ENCODE measurements around the gene FIBIN.

Gene FIBIN

DNA sequence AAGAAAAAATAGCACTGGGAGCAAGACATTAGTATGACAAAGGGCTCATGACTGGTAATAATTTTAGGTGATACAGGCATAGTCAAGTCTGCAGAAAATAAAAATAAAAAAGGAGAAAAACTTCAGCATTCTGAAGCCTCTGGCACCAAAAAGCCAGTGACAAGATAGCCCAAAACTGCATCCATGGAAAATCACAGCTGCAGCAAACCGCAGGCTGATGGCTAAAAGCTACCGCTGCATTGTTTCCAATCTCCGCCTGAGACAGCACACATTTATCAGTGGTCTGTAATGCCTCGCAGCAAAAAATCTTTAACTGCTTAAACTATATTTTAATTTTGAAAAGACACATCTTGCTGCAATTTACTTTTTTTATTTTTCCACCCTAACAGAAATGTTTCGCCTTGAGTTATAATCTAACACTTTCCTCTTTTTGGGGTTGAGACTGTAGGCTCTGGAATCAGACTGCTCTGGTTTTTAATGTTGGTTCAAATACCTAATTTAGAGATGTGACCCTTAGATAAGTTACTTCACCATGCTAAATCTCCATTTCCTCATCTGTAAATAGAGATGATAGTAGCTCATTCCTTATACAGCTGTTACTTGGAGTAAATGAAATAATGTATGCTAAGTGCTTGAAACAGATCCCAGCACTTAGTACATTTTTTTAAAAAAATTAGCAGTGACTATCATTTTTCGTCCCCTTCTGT lies 42.0 kb upstream of the FIBIN start:
- Histone ChIP-seq H3K27ac (ENCODE audit: extremely low read depth, low read depth, low read length) (no peak overlapping the region), H3K9me3 (ENCODE audit: control insufficient read depth, insufficient read depth, low read depth, low read length) (no peaks in the 10 kb centered on the region), H3K4me3 (ENCODE audit: low read depth, low read length) (no peak overlapping the region), H3K4me1 (ENCODE audit: control insufficient read depth, insufficient read depth, low read length) (no peaks in the 10 kb centered on the region; the same call in 1 of the 2 replicates), H3K36me3 (ENCODE audit: control insufficient read depth in 2 of 2, insufficient read depth in 1 of 2, low read length in 2 of 2) (no peaks in the 10 kb centered on the region)
- TF ChIP-seq ZNF785 (tag by site-specific recombination; IDR thresholded peaks at IDR 0.05) (no peak), REPIN1 (tag by site-specific recombination; IDR thresholded peaks at IDR 0.05; ENCODE audit: low read depth) (no peak), ZNF416 (tag by site-specific recombination; IDR thresholded peaks at IDR 0.05) (no peak), MZF1 (tag by site-specific recombination; IDR thresholded peaks at IDR 0.05; ENCODE audit: borderline replicate concordance) (no peak), ZNF76 (tag by site-specific recombination; IDR thresholded peaks at IDR 0.05; ENCODE audit: borderline replicate concordance, low read depth) (no peak), TCF7L2 (IDR thresholded peaks at IDR 0.05; ENCODE audit: borderline replicate concordance, low read depth, low read length) (no peak), BCL11B (tag by site-specific recombination; IDR thresholded peaks at IDR 0.05; ENCODE audit: low read depth) (no peak), SETDB1 (IDR thresholded peaks at IDR 0.05; ENCODE audit: insufficient read length, low read length) (no peak), MYNN (tag by site-specific recombination; IDR thresholded peaks at IDR 0.05; ENCODE audit: borderline replicate concordance) (no peak)
- TF ChIP-seq, protein P1, sequence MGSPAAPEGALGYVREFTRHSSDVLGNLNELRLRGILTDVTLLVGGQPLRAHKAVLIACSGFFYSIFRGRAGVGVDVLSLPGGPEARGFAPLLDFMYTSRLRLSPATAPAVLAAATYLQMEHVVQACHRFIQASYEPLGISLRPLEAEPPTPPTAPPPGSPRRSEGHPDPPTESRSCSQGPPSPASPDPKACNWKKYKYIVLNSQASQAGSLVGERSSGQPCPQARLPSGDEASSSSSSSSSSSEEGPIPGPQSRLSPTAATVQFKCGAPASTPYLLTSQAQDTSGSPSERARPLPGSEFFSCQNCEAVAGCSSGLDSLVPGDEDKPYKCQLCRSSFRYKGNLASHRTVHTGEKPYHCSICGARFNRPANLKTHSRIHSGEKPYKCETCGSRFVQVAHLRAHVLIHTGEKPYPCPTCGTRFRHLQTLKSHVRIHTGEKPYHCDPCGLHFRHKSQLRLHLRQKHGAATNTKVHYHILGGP (tag by site-specific recombination; IDR thresholded peaks at IDR 0.05): no peak
- TF ChIP-seq, protein P2, sequence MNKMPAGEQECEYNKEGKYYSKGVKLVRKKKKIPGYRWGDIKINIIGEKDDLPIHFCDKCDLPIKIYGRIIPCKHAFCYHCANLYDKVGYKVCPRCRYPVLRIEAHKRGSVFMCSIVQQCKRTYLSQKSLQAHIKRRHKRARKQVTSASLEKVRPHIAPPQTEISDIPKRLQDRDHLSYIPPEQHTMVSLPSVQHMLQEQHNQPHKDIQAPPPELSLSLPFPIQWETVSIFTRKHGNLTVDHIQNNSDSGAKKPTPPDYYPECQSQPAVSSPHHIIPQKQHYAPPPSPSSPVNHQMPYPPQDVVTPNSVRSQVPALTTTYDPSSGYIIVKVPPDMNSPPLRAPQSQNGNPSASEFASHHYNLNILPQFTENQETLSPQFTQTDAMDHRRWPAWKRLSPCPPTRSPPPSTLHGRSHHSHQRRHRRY (tag by site-specific recombination; IDR thresholded peaks at IDR 0.05): no peak
- TF ChIP-seq, protein P3, sequence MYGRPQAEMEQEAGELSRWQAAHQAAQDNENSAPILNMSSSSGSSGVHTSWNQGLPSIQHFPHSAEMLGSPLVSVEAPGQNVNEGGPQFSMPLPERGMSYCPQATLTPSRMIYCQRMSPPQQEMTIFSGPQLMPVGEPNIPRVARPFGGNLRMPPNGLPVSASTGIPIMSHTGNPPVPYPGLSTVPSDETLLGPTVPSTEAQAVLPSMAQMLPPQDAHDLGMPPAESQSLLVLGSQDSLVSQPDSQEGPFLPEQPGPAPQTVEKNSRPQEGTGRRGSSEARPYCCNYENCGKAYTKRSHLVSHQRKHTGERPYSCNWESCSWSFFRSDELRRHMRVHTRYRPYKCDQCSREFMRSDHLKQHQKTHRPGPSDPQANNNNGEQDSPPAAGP (tag by site-specific recombination; IDR thresholded peaks at IDR 0.05): no peak
- POLR2A ChIA-PET: no interaction called here
- CTCF ChIA-PET: no interaction called here

DNA sequence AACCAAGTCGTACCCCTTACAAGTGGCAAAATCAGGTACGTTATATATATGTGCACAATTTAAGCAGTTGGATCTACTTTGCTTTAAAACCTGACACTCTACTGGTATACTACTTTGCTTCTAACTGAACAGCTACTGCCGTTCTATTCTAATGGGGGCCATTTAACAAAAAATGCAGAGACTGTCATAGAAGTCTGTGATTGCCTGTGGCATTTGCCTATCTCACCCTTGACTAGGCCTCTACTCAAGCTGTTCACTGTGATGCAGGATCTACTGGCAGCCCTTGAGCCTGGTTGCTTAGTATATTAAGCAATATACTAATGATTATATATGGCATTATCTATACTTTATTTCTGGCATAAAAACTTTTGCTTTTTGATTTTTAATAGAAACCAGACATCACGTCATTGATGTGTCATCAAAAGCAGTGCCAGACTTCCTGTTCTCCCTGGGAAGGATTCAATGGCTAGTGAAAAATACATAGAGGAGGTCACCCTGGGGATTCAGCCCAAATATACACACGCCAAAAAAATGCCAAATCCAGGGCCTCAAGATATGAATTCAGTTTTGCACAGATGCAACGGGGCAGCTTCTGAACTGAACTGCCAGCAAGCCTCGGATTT lies 40.0 kb upstream of the FIBIN start:
- H3K36me3 ChIP-seq (ENCODE audit: control insufficient read depth in 2 of 2, insufficient read depth in 1 of 2, low read length in 2 of 2): no peaks in the 10 kb centered on the region
- TF ChIP-seq, protein P4, sequence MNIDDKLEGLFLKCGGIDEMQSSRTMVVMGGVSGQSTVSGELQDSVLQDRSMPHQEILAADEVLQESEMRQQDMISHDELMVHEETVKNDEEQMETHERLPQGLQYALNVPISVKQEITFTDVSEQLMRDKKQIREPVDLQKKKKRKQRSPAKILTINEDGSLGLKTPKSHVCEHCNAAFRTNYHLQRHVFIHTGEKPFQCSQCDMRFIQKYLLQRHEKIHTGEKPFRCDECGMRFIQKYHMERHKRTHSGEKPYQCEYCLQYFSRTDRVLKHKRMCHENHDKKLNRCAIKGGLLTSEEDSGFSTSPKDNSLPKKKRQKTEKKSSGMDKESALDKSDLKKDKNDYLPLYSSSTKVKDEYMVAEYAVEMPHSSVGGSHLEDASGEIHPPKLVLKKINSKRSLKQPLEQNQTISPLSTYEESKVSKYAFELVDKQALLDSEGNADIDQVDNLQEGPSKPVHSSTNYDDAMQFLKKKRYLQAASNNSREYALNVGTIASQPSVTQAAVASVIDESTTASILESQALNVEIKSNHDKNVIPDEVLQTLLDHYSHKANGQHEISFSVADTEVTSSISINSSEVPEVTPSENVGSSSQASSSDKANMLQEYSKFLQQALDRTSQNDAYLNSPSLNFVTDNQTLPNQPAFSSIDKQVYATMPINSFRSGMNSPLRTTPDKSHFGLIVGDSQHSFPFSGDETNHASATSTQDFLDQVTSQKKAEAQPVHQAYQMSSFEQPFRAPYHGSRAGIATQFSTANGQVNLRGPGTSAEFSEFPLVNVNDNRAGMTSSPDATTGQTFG (tag by site-specific recombination; IDR thresholded peaks at IDR 0.05; ENCODE audit: borderline replicate concordance): no peak
- TF ChIP-seq, protein P5, sequence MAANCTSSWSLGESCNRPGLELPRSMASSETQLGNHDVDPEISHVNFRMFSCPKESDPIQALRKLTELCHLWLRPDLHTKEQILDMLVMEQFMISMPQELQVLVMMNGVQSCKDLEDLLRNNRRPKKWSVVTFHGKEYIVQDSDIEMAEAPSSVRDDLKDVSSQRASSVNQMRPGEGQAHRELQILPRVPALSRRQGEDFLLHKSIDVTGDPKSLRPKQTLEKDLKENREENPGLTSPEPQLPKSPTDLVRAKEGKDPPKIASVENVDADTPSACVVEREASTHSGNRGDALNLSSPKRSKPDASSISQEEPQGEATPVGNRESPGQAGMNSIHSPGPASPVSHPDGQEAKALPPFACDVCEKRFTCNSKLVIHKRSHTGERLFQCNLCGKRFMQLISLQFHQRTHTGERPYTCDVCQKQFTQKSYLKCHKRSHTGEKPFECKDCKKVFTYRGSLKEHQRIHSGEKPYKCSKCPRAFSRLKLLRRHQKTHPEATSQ (tag by site-specific recombination; IDR thresholded peaks at IDR 0.05): no peak
- TF ChIP-seq ZFP37 (tag by site-specific recombination; IDR thresholded peaks at IDR 0.05) (no peak), ZNF239 (tag by site-specific recombination; IDR thresholded peaks at IDR 0.05) (no peak), ZNF777 (tag by site-specific recombination; IDR thresholded peaks at IDR 0.05; ENCODE audit: borderline replicate concordance) (no peak), ZNF37A (tag by site-specific recombination; IDR thresholded peaks at IDR 0.05) (no peak)
- no peaks in the 10 kb centered on the region for H3K9me3 ChIP-seq (ENCODE audit: control insufficient read depth, insufficient read depth, low read depth, low read length)
- POLR2A ChIA-PET: no interaction called here
- H3K27ac ChIP-seq (ENCODE audit: extremely low read depth, low read depth, low read length): no peak overlapping the region
- H3K4me3 ChIP-seq (ENCODE audit: low read depth, low read length): no peak overlapping the region
- H3K4me1 ChIP-seq (ENCODE audit: control insufficient read depth, insufficient read depth, low read length): no peaks in the 10 kb centered on the region; the same call in 1 of the 2 replicates
- CTCF ChIA-PET: interaction anchor here (0.7 kb wide), 1 partner anchor 123 kb away, joined by 4 read pairs; no protein-coding TSS in a partner anchor
